K562 (cell line): ENCODE results near the gene TMEM100. TPM values are rescaled to one million over a fixed set of nuclear protein-coding genes. Genes with fewer than 3 reads are reported as not detected.

Experiments used
- CBX1 ChIP-seq: sonication (generic); IDR thresholded peaks from 2 replicates; pipeline ENCODE4 v1.6.1; 2016; ENCODE audit warnings: antibody characterized with exemption, low read depth, mild to moderate bottlenecking
- DMBX1 ChIP-seq: fragments of 250-450 bp; sonication (Bioruptor Pico); IDR thresholded peaks from 2 replicates; pipeline ENCODE4 v1.8.0; 2022; ENCODE audit warnings: inconsistent platforms, mild to moderate bottlenecking, moderate library complexity, borderline replicate concordance
- RAD21 ChIP-seq, 2 experiments: fragments of 250-450 bp in 1 of 2; fragments of 450-650 bp in 1 of 2; sonication (Bioruptor Pico) in 1 of 2; formaldehyde crosslinking in 1 of 2; IDR thresholded peaks in 1 of 2; conservative IDR thresholded peaks in 1 of 2; 2 replicates each; pipeline versions ENCODE4 v1.4.0 to v1.8.0; 2020 to 2022; ENCODE audit warnings: mild to moderate bottlenecking in 2 of 2, moderate library complexity in 1 of 2
- TARDBP ChIP-seq: fragments of 450-650 bp; IDR thresholded peaks from 2 replicates; pipeline ENCODE4 v1.6.1; 2016
- ZFP30 ChIP-seq: fragments of 250-450 bp; sonication (Bioruptor Pico); IDR thresholded peaks from 2 replicates; pipeline ENCODE4 v1.8.0; 2022; ENCODE audit warnings: moderate library complexity, mild to moderate bottlenecking, inconsistent platforms, borderline replicate concordance
- ZNF212 ChIP-seq: fragments of 450-650 bp; formaldehyde crosslinking; IDR thresholded peaks from 2 replicates; pipeline ENCODE4 v1.4.0; 2020; ENCODE audit warnings: mild to moderate bottlenecking
- polyA plus RNA-seq, 8 experiments: library from polyadenylated mRNA; depleted of rRNA in 4 of 8; stranded (reverse) in 5 of 8; unstranded in 3 of 8; fragments of >200 nt; fragmentation: Nextera tagmentation in 2 of 8; fragmentation: Illumina TruSeq in 1 of 8; extraction: Ambion mirVana in 2 of 8; extraction: Trizol in 1 of 8; gene quantifications; 2 replicates each; pipeline versions ENCODE4 v1.2.1 to v1.2.3, GENCODE V29; 2011 to 2014; ENCODE audit warnings: inconsistent platforms in 1 of 8, missing spikeins in 1 of 8
- total RNA-seq, 7 experiments: library from RNA; depleted of rRNA in 6 of 7; stranded (reverse); fragments of >200 nt in 6 of 7; fragmentation: Illumina TruSeq in 2 of 7; extraction: Trizol in 2 of 7; gene quantifications; 2 replicates each; pipeline versions ENCODE4 v1.2.1 to v1.2.3, GENCODE V29; 2011 to 2021; ENCODE audit warnings: low replicate concordance in 1 of 7
- TF ChIP-seq, protein P1 (sequence below), 2 experiments: fragments of 450-650 bp; IDR thresholded peaks; 2 replicates each; pipeline ENCODE4 v1.6.1; 2016; ENCODE audit warnings: mild to moderate bottlenecking in 2 of 2, borderline replicate concordance in 1 of 2, low read depth in 1 of 2, moderate library complexity in 1 of 2
- TF ChIP-seq, protein P2 (sequence below): fragments of 450-650 bp; formaldehyde crosslinking; IDR thresholded peaks from 2 replicates; pipeline ENCODE4 v1.4.0; 2020; ENCODE audit warnings: mild to moderate bottlenecking, moderate library complexity
- TF ChIP-seq, protein P3 (sequence below): sonication (generic); formaldehyde crosslinking; IDR thresholded peaks from 2 replicates; pipeline ENCODE4 v1.5.0; 2020; ENCODE audit warnings: missing genetic modification reagents
- TF ChIP-seq, protein P4 (sequence below): sonication (generic); formaldehyde crosslinking; IDR thresholded peaks from 2 replicates; pipeline ENCODE4 v1.8.0; 2022; ENCODE audit warnings: mild to moderate bottlenecking, missing genetic modification reagents
- TF ChIP-seq, protein P5 (sequence below): fragments of 250-450 bp; sonication (Bioruptor Pico); IDR thresholded peaks from 2 replicates; pipeline ENCODE4 v1.5.0; 2021
- TF ChIP-seq, protein P6 (sequence below): fragments of 450-650 bp; conservative IDR thresholded peaks from 2 replicates; pipeline ENCODE4 v1.6.1; 2016; ENCODE audit warnings: missing genetic modification characterization, low read depth, mild to moderate bottlenecking, missing compliant biosample characterization, moderate library complexity

Gene TMEM100
- total and polyA plus RNA-seq, 9 of the 15 experiments (the other 6 are each of a cell fraction or from before 2014, with no cell fraction given) = 0.12 to 0.50 (median 0.19) TPM

DNA sequence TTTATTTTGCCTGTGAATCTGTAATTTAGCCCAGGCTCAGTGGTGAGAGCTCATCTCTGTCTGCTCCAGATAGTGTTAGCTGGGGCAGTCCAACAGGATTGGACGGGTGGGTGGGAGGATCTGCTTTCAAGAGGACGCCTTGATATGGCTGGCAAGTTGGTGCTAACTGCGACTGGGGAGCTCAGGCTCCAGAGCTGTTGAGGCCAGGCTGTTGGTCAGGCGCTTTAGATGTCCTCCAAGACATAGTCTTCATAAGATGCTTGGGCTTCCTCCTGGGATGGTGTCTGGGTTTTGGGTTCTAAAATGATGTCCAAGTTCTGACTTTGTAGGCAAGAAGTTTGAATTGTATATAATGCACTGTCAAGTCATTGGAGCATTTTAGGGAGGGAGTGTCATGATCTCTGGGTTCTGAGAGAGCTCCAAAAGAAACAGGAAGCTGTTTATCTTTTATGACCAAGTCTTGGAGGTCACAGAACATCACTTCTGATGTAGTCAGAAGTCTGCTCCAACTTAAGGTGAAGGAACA, 15.4 kb upstream of the TMEM100 start (continued):
- TF ChIP-seq, protein P1, sequence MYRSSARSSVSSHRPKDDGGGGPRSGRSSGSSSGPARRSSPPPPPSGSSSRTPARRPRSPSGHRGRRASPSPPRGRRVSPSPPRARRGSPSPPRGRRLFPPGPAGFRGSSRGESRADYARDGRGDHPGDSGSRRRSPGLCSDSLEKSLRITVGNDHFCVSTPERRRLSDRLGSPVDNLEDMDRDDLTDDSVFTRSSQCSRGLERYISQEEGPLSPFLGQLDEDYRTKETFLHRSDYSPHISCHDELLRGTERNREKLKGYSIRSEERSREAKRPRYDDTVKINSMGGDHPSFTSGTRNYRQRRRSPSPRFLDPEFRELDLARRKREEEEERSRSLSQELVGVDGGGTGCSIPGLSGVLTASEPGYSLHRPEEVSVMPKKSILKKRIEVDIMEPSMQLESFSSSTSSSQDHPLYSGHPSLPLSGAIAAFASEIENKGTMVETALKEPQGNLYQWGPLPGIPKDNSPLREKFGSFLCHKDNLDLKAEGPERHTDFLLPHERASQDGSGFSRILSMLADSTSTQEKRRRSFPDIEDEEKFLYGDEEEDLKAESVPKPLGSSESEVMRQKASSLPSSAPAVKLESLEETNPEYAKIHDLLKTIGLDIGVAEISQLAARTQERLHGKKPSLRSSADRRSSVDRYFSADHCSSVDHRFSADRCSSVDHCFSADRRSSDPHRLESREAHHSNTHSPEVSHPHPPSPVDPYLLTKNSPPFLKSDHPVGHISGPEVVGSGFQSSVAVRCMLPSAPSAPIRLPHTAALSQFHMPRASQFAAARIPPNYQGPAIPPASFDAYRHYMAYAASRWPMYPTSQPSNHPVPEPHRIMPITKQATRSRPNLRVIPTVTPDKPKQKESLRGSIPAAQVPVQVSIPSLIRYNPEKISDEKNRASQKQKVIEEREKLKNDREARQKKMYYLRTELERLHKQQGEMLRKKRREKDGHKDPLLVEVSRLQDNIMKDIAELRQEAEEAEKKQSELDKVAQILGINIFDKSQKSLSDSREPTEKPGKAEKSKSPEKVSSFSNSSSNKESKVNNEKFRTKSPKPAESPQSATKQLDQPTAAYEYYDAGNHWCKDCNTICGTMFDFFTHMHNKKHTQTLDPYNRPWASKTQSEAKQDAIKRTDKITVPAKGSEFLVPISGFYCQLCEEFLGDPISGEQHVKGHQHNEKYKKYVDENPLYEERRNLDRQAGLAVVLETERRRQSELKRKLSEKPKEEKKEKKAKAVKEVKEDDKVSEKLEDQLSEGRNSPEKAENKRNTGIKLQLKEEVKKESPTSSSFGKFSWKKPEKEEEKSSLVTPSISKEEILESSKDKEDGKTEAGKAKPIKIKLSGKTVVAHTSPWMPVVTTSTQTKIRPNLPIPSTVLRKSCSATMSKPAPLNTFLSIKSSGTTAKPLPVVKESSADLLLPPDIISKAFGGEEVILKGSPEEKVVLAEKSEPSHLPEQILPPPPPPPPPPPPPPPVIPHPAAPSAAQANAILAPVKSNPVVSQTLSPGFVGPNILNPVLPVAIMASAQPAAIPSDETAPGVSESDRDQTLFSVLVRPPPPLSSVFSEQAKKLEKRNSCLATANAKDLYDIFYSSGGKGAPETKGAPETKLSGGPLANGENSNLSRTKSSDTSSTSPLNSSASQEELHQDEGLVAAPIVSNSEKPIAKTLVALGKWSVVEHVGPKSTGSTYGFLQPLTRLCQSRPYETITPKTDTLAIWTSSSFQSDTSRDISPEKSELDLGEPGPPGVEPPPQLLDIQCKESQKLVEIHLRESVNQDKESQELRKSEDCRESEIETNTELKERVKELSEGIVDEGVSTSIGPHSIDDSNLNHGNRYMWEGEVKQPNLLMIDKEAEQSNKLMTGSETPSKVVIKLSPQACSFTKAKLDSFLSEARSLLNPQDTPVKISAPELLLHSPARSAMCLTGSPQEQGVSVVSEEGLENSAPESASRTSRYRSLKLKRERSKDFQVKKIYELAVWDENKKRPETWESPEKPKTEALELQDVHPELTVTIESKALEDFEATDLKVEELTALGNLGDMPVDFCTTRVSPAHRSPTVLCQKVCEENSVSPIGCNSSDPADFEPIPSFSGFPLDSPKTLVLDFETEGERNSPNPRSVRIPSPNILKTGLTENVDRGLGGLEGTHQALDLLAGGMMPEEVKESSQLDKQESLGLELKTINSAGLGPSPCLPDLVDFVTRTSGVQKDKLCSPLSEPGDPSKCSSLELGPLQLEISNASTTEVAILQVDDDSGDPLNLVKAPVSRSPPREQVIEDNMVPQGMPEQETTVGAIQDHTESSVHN (IDR thresholded peaks at IDR 0.05; ENCODE audit: borderline replicate concordance in 1 of 2, low read depth in 1 of 2) = no peak
- TF ChIP-seq ZFP30 (CRISPR knock-in tag) = no peak
- TF ChIP-seq, protein P2, sequence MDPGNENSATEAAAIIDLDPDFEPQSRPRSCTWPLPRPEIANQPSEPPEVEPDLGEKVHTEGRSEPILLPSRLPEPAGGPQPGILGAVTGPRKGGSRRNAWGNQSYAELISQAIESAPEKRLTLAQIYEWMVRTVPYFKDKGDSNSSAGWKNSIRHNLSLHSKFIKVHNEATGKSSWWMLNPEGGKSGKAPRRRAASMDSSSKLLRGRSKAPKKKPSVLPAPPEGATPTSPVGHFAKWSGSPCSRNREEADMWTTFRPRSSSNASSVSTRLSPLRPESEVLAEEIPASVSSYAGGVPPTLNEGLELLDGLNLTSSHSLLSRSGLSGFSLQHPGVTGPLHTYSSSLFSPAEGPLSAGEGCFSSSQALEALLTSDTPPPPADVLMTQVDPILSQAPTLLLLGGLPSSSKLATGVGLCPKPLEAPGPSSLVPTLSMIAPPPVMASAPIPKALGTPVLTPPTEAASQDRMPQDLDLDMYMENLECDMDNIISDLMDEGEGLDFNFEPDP (CRISPR knock-in tag) = no peak
- TF ChIP-seq, protein P3, sequence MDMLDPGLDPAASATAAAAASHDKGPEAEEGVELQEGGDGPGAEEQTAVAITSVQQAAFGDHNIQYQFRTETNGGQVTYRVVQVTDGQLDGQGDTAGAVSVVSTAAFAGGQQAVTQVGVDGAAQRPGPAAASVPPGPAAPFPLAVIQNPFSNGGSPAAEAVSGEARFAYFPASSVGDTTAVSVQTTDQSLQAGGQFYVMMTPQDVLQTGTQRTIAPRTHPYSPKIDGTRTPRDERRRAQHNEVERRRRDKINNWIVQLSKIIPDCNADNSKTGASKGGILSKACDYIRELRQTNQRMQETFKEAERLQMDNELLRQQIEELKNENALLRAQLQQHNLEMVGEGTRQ (CRISPR knock-in tag) = no peak
- TF ChIP-seq, protein P4, sequence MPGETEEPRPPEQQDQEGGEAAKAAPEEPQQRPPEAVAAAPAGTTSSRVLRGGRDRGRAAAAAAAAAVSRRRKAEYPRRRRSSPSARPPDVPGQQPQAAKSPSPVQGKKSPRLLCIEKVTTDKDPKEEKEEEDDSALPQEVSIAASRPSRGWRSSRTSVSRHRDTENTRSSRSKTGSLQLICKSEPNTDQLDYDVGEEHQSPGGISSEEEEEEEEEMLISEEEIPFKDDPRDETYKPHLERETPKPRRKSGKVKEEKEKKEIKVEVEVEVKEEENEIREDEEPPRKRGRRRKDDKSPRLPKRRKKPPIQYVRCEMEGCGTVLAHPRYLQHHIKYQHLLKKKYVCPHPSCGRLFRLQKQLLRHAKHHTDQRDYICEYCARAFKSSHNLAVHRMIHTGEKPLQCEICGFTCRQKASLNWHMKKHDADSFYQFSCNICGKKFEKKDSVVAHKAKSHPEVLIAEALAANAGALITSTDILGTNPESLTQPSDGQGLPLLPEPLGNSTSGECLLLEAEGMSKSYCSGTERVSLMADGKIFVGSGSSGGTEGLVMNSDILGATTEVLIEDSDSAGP (CRISPR knock-in tag) = no peak
- TF ChIP-seq CBX1 = no peak
- TF ChIP-seq, protein P5, sequence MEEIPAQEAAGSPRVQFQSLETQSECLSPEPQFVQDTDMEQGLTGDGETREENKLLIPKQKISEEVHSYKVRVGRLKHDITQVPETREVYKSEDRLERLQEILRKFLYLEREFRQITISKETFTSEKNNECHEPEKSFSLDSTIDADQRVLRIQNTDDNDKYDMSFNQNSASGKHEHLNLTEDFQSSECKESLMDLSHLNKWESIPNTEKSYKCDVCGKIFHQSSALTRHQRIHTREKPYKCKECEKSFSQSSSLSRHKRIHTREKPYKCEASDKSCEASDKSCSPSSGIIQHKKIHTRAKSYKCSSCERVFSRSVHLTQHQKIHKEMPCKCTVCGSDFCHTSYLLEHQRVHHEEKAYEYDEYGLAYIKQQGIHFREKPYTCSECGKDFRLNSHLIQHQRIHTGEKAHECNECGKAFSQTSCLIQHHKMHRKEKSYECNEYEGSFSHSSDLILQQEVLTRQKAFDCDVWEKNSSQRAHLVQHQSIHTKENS (CRISPR knock-in tag) = no peak
- TF ChIP-seq, protein P6, sequence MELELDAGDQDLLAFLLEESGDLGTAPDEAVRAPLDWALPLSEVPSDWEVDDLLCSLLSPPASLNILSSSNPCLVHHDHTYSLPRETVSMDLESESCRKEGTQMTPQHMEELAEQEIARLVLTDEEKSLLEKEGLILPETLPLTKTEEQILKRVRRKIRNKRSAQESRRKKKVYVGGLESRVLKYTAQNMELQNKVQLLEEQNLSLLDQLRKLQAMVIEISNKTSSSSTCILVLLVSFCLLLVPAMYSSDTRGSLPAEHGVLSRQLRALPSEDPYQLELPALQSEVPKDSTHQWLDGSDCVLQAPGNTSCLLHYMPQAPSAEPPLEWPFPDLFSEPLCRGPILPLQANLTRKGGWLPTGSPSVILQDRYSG = no peak
- TF ChIP-seq DMBX1 (CRISPR knock-in tag) = no peak; the same call in 1 of the 2 replicates
- TF ChIP-seq TARDBP = no peak
- no peak for TF ChIP-seq ZNF212 (CRISPR knock-in tag)
- no peak for TF ChIP-seq RAD21 (CRISPR knock-in tag; conservative IDR thresholded peaks at IDR 0.05 in 1 of 2, IDR thresholded peaks at IDR 0.05 in 1 of 2)
